ENCODE data around the gene PPP1R16B. TPM values are rescaled to one million over a fixed set of nuclear protein-coding genes. Genes with fewer than 3 reads are reported as not detected.

Gene PPP1R16B
- total RNA-seq, 1 donor: 0.09 TPM

DNA sequence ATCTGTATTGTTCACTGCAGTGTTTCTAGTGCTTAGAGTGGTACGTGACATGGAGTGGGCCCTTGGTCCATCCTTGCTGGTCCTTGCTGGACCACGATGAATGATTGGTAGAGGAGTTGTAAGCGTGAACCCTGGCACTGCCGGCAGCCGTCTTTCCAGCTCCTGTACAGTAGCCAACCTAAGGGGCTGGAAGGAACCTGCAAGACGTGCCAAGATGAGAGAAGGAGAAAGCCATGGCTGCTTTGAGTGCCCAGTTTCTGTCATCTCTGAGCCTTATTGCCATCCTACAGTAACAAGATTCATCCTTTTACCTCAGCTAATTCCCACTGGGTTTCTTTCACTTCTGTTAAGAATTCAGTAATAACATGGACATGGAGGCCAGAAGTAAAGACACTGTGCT lies 162.6 kb downstream of the PPP1R16B start:
- no peak overlapping the region for H3K4me3 ChIP-seq (ENCODE audit: low read depth, low read length)
- TF ChIP-seq, protein P1, sequence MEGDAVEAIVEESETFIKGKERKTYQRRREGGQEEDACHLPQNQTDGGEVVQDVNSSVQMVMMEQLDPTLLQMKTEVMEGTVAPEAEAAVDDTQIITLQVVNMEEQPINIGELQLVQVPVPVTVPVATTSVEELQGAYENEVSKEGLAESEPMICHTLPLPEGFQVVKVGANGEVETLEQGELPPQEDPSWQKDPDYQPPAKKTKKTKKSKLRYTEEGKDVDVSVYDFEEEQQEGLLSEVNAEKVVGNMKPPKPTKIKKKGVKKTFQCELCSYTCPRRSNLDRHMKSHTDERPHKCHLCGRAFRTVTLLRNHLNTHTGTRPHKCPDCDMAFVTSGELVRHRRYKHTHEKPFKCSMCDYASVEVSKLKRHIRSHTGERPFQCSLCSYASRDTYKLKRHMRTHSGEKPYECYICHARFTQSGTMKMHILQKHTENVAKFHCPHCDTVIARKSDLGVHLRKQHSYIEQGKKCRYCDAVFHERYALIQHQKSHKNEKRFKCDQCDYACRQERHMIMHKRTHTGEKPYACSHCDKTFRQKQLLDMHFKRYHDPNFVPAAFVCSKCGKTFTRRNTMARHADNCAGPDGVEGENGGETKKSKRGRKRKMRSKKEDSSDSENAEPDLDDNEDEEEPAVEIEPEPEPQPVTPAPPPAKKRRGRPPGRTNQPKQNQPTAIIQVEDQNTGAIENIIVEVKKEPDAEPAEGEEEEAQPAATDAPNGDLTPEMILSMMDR (IDR thresholded peaks at IDR 0.05; ENCODE audit: insufficient read depth, low read length): no peak
- no peak for DNase-seq (ENCODE audit: low read depth)

GRCh38 chr20:38969708-38970107 lies 164.2 kb downstream of the PPP1R16B start:
- no peak for DNase-seq (ENCODE audit: low read depth)
- H3K4me3 ChIP-seq (ENCODE audit: low read depth, low read length): no peak overlapping the region
- TF ChIP-seq, protein P1 (IDR thresholded peaks at IDR 0.05; ENCODE audit: insufficient read depth, low read length): no peak

DNA sequence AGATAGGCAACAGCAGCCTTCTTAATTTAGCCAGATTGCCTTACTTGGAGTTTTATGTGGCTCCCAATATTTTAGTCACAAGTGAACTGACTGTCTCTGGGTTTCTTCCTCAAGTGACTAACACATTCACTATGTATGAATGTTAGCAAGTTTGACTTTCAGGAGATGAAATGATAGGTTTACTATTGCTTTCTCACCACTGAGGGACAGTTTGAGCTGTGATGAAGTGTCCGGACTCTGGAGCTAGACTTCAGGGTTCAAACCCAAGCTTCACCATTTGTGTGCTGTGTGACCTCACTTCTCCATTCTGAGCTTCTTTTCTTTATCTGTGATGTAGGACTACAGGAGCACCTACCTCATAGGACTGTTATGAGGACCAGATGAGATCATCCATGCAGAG lies 164.8 kb downstream of the PPP1R16B start:
- peak; percentile 35 for DNase-seq (ENCODE audit: low read depth)
- TF ChIP-seq, protein P1 (IDR thresholded peaks at IDR 0.05; ENCODE audit: insufficient read depth, low read length): no peak
- H3K4me3 ChIP-seq (ENCODE audit: low read depth, low read length): no peak overlapping the region

Small RNA genes within 50 kb of the gene (small RNA-seq; reads per million reads assigned to genes)
- 0.19 reads per million for gene AL023803.1

Other genes with a start within 250 kb of the PPP1R16B start
- gene ADIG, start 224.5 kb upstream of the PPP1R16B start, total RNA-seq (ENCODE audit: low replicate concordance): not detected in 2 replicates
- not detected in 2 replicates for gene ARHGAP40, start 203.9 kb upstream of the PPP1R16B start, total RNA-seq (ENCODE audit: low replicate concordance)
- gene SLC32A1, start 81.2 kb upstream of the PPP1R16B start, total RNA-seq (ENCODE audit: low replicate concordance): not detected in 2 replicates
- 2.9 and 4.6 TPM in 2 replicates for gene ACTR5, start 57.2 kb upstream of the PPP1R16B start, total RNA-seq (ENCODE audit: low replicate concordance)
- gene FAM83D, start 120.7 kb downstream of the PPP1R16B start, total RNA-seq (ENCODE audit: low replicate concordance): 2.2 and 16.7 TPM in 2 replicates
- gene DHX35, start 156.6 kb downstream of the PPP1R16B start, total RNA-seq (ENCODE audit: low replicate concordance): 5.1 and 8.9 TPM in 2 replicates

Measured in fibroblast of the aortic adventitia (primary cell).